ENCODE results near the gene DPH3.

Gene DPH3

GRCh38 chr3:16290007-16290826 is 25.5 kb upstream of the DPH3 start:
- DNase-seq, result peak; percentile 40

GRCh38 chr3:16289144-16289889 is 24.6 kb upstream of the DPH3 start:
- no peak for DNase-seq

- DNase-seq, result no peak
Measured at GRCh38 chr3:16288664-16289063, 23.9 kb upstream of the DPH3 start.

GRCh38 chr3:16286751-16287543 is 22.2 kb upstream of the DPH3 start:
- DNase-seq, result no peak

- DNase-seq, result peak; percentile 81
Measured at GRCh38 chr3:16286161-16286560, 21.4 kb upstream of the DPH3 start.

GRCh38 chr3:16284633-16285032 is 19.9 kb upstream of the DPH3 start:
- DNase-seq, result no peak

GRCh38 chr3:16280671-16281070 is 15.9 kb upstream of the DPH3 start:
- DNase-seq, result no peak

GRCh38 chr3:16279010-16279801 is 14.5 kb upstream of the DPH3 start:
- no peak for DNase-seq

- no peak for DNase-seq
Measured at GRCh38 chr3:16277471-16277870, 12.7 kb upstream of the DPH3 start.

- no peak for DNase-seq
Measured at GRCh38 chr3:16273867-16274266, 9.1 kb upstream of the DPH3 start.

GRCh38 chr3:16272588-16272987 is 7.8 kb upstream of the DPH3 start:
- no peak for DNase-seq

- no peak for DNase-seq
Measured at GRCh38 chr3:16270855-16271254, 6.1 kb upstream of the DPH3 start.

- DNase-seq, result no peak
Measured at GRCh38 chr3:16266714-16267113, 2.0 kb upstream of the DPH3 start.

GRCh38 chr3:16265455-16265786 is 678 bp upstream of the DPH3 start:
- no peak for DNase-seq

GRCh38 chr3:16264174-16264707 is 502 bp downstream of the DPH3 start:
- no peak for DNase-seq

- DNase-seq, result no peak
Measured at GRCh38 chr3:16262174-16262573, 2.6 kb downstream of the DPH3 start.

GRCh38 chr3:16260046-16260445 is 4.7 kb downstream of the DPH3 start:
- DNase-seq, result no peak

GRCh38 chr3:16258866-16259265 is 5.9 kb downstream of the DPH3 start:
- no peak for DNase-seq

GRCh38 chr3:16258177-16258576 is 6.6 kb downstream of the DPH3 start:
- no peak for DNase-seq

GRCh38 chr3:16257309-16257708 is 7.4 kb downstream of the DPH3 start:
- no peak for DNase-seq

- no peak for DNase-seq
Measured at GRCh38 chr3:16255726-16256125, 9.0 kb downstream of the DPH3 start.

- no peak for DNase-seq
Measured at GRCh38 chr3:16255326-16255725, 9.4 kb downstream of the DPH3 start.

- no peak for DNase-seq
Measured at GRCh38 chr3:16254916-16255315, 9.8 kb downstream of the DPH3 start.

Measured in stimulated activated CD4-positive, alpha-beta T cell treated with anti-CD3 and anti-CD28 coated beads, Interleukin-1b, Interleukin-23, amount 100 ng/mL, for 48 hours (primary cell).